Measurements from ENCODE around the gene GRAP2. TPM values are rescaled to one million over a fixed set of nuclear protein-coding genes. Genes with fewer than 3 reads are reported as not detected.

Gene GRAP2
- total RNA-seq, 6 donors from 2014 or later: 3.2 to 22.0 (median 7.2) TPM

GRCh38 chr22:39953101-39953500 lies 52.2 kb downstream of the GRAP2 start:
- no peak for ATAC-seq (ENCODE audit: low FRiP score in 2 of 2)
- TF ChIP-seq POLR2A (IDR thresholded peaks at IDR 0.05): no peak
- no peak for TF ChIP-seq EP300 (IDR thresholded peaks at IDR 0.05)
- no peak for TF ChIP-seq CTCF (IDR thresholded peaks at IDR 0.05)
- no peak for TF ChIP-seq POLR2AphosphoS5 (IDR thresholded peaks at IDR 0.05)
- Histone ChIP-seq H3K4me1 (no peaks in the 10 kb centered on the region), H3K27me3 (no peaks in the 10 kb centered on the region), H3K27ac (no peak overlapping the region), H3K36me3 (no peaks in the 10 kb centered on the region), H3K9me3 (no peaks in the 10 kb centered on the region), H3K4me3 (no peak overlapping the region)
- WGBS, 2 donors: 97% methylated on average over 2 of the region's 2 CpGs
- no peak for DNase-seq

GRCh38 chr22:39954584-39955055 lies 53.7 kb downstream of the GRAP2 start:
- no peak for TF ChIP-seq EP300 (IDR thresholded peaks at IDR 0.05)
- TF ChIP-seq CTCF (IDR thresholded peaks at IDR 0.05): no peak
- TF ChIP-seq POLR2A (IDR thresholded peaks at IDR 0.05): no peak
- TF ChIP-seq POLR2AphosphoS5 (IDR thresholded peaks at IDR 0.05): no peak
- Histone ChIP-seq H3K9me3 (no peaks in the 10 kb centered on the region), H3K4me1 (peaks cover 0 to 6% (median 4%) of the 10 kb centered on the region in 4 donors), H3K27me3 (no peaks in the 10 kb centered on the region), H3K36me3 (no peaks in the 10 kb centered on the region), H3K27ac (no peak overlapping the region), H3K4me3 (no peak overlapping the region)
- 87 to 96% methylated on average over 4 of the region's 4 CpGs for WGBS, 2 donors
- DNase-seq: no peak
- no peak for ATAC-seq (ENCODE audit: low FRiP score in 2 of 2)

GRCh38 chr22:39955675-39956074 lies 54.8 kb downstream of the GRAP2 start:
- ATAC-seq (ENCODE audit: low FRiP score in 2 of 2) (no peak), DNase-seq (no peak)
- 79 to 93% methylated on average over 2 of the region's 2 CpGs for WGBS, 2 donors
- TF ChIP-seq POLR2A (IDR thresholded peaks at IDR 0.05) (no peak), CTCF (IDR thresholded peaks at IDR 0.05) (no peak), POLR2AphosphoS5 (IDR thresholded peaks at IDR 0.05) (no peak), EP300 (IDR thresholded peaks at IDR 0.05) (no peak)
- Histone ChIP-seq H3K4me1 (peaks cover 0 to 9% (median 5%) of the 10 kb centered on the region in 4 donors), H3K36me3 (no peaks in the 10 kb centered on the region), H3K27ac (no peak overlapping the region), H3K27me3 (no peaks in the 10 kb centered on the region), H3K9me3 (no peaks in the 10 kb centered on the region), H3K4me3 (no peak overlapping the region)

GRCh38 chr22:39956932-39957664 lies 56.2 kb downstream of the GRAP2 start:
- Histone ChIP-seq H3K36me3 (no peaks in the 10 kb centered on the region), H3K4me1 (peaks cover 0 to 9% (median 7%) of the 10 kb centered on the region in 4 donors), H3K27ac (no peak overlapping the region), H3K9me3 (no peaks in the 10 kb centered on the region), H3K4me3 (no peak overlapping the region), H3K27me3 (no peaks in the 10 kb centered on the region)
- 52 to 65% methylated on average over 9 of the region's 10 CpGs for WGBS, 2 donors
- ATAC-seq (ENCODE audit: low FRiP score in 2 of 2) (no peak), DNase-seq (no peak)
- TF ChIP-seq EP300 (IDR thresholded peaks at IDR 0.05) (no peak), POLR2AphosphoS5 (IDR thresholded peaks at IDR 0.05) (no peak), CTCF (IDR thresholded peaks at IDR 0.05) (no peak), POLR2A (IDR thresholded peaks at IDR 0.05) (no peak)
